A549 (cell line): Measurements from ENCODE around the gene PICK1.

Experiments used
- CBX2 ChIP-seq: fragments of 200-600 bp; sonication (generic); IDR thresholded peaks from 2 replicates; pipeline ENCODE4 v1.6.1; 2016; ENCODE audit warnings: low read depth, mild to moderate bottlenecking, borderline replicate concordance
- CEBPB ChIP-seq, 2 experiments: fragments of >200 bp in 1 of 2; sonication (Bioruptor Twin) in 1 of 2; formaldehyde crosslinking in 1 of 2; IDR thresholded peaks; 2 replicates each; pipeline ENCODE4 v1.6.1; 2012 to 2016
- CHD4 ChIP-seq: fragments of 200-600 bp; sonication (generic); IDR thresholded peaks from 2 replicates; pipeline ENCODE4 v1.6.1; 2016; ENCODE audit warnings: antibody characterized with exemption, mild to moderate bottlenecking, borderline replicate concordance
- CTCF ChIP-seq: fragments of >200 bp; sonication (Bioruptor Twin); formaldehyde crosslinking; IDR thresholded peaks from 3 replicates; pipeline ENCODE4 v1.5.1; 2016
- EHMT2 ChIP-seq: fragments of 200-600 bp; sonication (generic); IDR thresholded peaks from 2 replicates; pipeline ENCODE4 v1.6.1; 2016; ENCODE audit warnings: antibody characterized with exemption, low read depth, mild to moderate bottlenecking, moderate library complexity
- EP300 ChIP-seq, 2 experiments: fragments of >200 bp; sonication (Bioruptor Twin); formaldehyde crosslinking; IDR thresholded peaks; 2 replicates in 1 of 2; 3 replicates in 1 of 2; pipeline ENCODE4 v1.6.1; 2016 to 2017
- HEYL ChIP-seq: fragments of 250-450 bp; sonication (Bioruptor Pico); IDR thresholded peaks from 2 replicates; pipeline ENCODE4 v1.8.0; 2021; ENCODE audit warnings: mild to moderate bottlenecking, moderate library complexity
- KDM1A ChIP-seq: fragments of 200-600 bp; sonication (generic); IDR thresholded peaks from 2 replicates; pipeline ENCODE4 v1.6.1; 2016; ENCODE audit warnings: low read depth, mild to moderate bottlenecking
- KDM5A ChIP-seq: fragments of 200-600 bp; sonication (generic); IDR thresholded peaks from 2 replicates; pipeline ENCODE4 v1.6.1; 2016; ENCODE audit warnings: antibody characterized with exemption, mild to moderate bottlenecking
- MAFK ChIP-seq: fragments of 450-650 bp; IDR thresholded peaks from 2 replicates; pipeline ENCODE4 v1.6.1; 2014; ENCODE audit not compliant: partially characterized antibody
- PHF8 ChIP-seq: fragments of 200-600 bp; sonication (generic); IDR thresholded peaks from 2 replicates; pipeline ENCODE4 v1.6.1; 2016; ENCODE audit warnings: low read depth, mild to moderate bottlenecking, antibody characterized with exemption, moderate library complexity, borderline replicate concordance
- POLR2A ChIP-seq: IDR thresholded peaks from 2 replicates; pipeline ENCODE4 v1.6.1; 2012; ENCODE audit warnings: mild to moderate bottlenecking, low read length
- RARB ChIP-seq: fragments of 250-450 bp; sonication (Bioruptor Pico); IDR thresholded peaks from 2 replicates; pipeline ENCODE4 v1.8.0; 2021; ENCODE audit warnings: mild to moderate bottlenecking, moderate library complexity
- ZSCAN20 ChIP-seq: fragments of 250-450 bp; sonication (Bioruptor Pico); IDR thresholded peaks from 2 replicates; pipeline ENCODE4 v1.8.0; 2022; ENCODE audit warnings: mild to moderate bottlenecking, moderate library complexity

GRCh38 chr22:38041760-38042487 is 15.3 kb upstream of the PICK1 start:
- TF ChIP-seq POLR2A, result no peak
- TF ChIP-seq CEBPB (IDR thresholded peaks at IDR 0.05), result no peak
- no peak for TF ChIP-seq CTCF
- no peak for TF ChIP-seq MAFK
- no peak for TF ChIP-seq RARB (CRISPR knock-in tag)
- no peak for TF ChIP-seq ZSCAN20 (CRISPR knock-in tag)
- no peak for TF ChIP-seq KDM1A
- no peak for TF ChIP-seq EP300 (IDR thresholded peaks at IDR 0.05)
- no peak for TF ChIP-seq CBX2
- no peak for TF ChIP-seq HEYL (CRISPR knock-in tag)
- TF ChIP-seq CHD4, result no peak
- no peak for TF ChIP-seq EHMT2
- no peak for TF ChIP-seq PHF8
- TF ChIP-seq KDM5A, result no peak
